HepG2 (cell line): ENCODE results near the gene STAMBPL1.

Experiments used
- EZH2 ChIP-seq: conservative IDR thresholded peaks from 2 replicates; pipeline ENCODE4 v1.6.1; 2012; ENCODE audit warnings: mild to moderate bottlenecking, low read depth, low read length, moderate library complexity
- TF ChIP-seq, protein P1 (sequence below): sonication (generic); formaldehyde crosslinking; conservative IDR thresholded peaks from 2 replicates; pipeline ENCODE4 v1.4.0; 2020; ENCODE audit warnings: missing genetic modification reagents

DNA sequence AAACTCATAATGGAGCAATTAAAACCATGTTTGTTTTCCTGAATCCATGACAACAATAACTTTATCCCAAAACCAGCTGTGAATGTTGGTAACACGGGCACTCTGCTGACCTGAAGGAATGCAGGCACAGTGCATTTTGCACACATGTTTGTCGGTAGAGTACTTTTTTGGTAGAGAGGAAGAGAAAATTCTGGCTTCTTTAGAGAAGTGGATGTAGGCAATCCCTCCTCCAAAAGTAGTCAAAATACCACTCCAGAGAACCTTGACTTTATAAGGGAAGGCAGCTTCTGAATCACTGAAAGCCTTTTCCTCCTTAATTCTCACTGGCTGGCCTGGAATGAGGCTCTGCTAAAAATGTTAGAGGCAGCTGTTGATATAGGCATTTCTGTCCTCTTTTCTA, 88.3 kb downstream of the STAMBPL1 start:
- TF ChIP-seq, protein P1, sequence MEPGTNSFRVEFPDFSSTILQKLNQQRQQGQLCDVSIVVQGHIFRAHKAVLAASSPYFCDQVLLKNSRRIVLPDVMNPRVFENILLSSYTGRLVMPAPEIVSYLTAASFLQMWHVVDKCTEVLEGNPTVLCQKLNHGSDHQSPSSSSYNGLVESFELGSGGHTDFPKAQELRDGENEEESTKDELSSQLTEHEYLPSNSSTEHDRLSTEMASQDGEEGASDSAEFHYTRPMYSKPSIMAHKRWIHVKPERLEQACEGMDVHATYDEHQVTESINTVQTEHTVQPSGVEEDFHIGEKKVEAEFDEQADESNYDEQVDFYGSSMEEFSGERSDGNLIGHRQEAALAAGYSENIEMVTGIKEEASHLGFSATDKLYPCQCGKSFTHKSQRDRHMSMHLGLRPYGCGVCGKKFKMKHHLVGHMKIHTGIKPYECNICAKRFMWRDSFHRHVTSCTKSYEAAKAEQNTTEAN (CRISPR knock-in tag) = no peak
- no peak for TF ChIP-seq EZH2
